Stimulated activated CD4-positive, alpha-beta T cell treated with anti-CD3 and anti-CD28 coated beads, Interleukin-15, amount 100 ng/mL, for 24 hours (primary cell): ENCODE data around the gene AGTRAP.

Experiments
- DNase-seq: peaks from one replicate; pipeline ENCODE4 v3.0.0-alpha.2; 2020

AGTRAP gene

DNA sequence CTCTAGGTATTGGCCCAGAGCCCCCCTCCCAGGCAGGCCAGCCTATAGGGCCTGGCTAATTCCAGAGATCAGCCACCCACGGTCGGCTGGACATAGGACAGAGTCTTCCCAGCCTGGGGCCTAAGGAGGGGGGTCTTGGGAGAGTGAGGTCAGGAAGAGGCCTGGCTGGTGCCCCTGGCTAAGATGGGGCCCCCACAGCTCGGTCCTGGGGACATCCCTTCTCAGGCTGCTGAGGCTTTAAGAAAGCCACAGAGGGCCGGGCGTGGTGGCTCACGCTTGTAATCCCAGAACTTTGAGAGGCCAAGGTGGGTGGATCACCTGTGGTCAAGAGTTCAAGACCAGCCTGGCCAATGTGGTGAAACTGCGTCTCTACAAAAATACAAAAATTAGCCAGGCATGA is 28.6 kb downstream of the AGTRAP start:
- DNase-seq = no peak

DNA sequence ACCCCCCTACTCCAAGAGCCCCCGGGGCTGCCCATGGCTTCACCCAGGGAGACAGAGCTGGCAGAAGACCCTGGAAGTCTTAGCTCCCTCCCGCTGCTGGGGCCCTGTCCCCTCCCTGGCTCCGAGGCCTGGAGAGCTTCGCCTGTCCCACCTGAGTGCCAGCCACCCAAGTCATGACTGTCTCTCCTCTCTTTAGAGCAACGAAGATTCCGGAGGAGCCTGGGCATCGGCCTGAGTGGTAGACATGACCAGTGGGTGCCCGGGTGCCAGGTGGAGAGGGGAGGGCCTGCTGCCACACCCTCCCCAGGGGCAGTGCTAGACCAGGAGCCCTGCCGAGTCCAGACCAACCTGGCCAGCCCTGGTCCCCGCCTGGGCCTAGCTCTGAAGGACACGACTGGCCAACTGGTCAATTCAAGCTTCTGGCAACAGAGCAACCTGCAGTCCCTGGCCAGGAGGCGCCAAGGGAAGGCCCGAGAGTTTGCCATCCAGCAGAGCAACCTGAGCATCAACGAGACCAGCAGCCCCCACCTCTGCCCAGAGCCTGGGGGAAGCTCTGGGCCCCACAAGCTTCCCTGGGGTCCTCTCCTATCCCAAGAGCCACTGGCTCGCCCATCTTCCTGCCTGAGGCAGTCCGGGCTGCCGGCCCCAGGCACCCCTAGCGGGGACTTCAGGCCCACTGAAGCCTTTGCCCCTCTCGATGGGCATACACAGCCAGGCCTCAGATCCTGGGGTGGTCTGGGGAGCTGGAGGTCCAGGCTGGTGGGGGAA is 29.9 kb downstream of the AGTRAP start:
- no peak for DNase-seq

DNA sequence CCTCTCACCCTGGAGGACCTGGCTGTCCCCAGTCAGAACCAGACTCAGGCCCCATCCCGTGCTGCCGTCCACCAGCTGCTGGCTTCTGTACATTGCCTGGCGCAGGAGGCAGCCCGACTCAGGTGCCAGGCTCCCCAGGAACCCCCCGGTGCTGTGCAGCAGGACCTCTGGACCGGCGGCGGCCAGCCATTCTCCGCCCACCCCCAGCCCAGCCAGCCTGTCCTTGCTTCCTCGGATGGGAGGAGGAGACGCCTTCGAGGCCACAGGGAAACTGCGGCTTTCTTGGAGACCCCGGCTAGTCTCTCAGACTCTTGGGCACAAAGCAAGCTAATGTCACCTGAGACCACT is 30.5 kb downstream of the AGTRAP start:
- no peak for DNase-seq

DNA sequence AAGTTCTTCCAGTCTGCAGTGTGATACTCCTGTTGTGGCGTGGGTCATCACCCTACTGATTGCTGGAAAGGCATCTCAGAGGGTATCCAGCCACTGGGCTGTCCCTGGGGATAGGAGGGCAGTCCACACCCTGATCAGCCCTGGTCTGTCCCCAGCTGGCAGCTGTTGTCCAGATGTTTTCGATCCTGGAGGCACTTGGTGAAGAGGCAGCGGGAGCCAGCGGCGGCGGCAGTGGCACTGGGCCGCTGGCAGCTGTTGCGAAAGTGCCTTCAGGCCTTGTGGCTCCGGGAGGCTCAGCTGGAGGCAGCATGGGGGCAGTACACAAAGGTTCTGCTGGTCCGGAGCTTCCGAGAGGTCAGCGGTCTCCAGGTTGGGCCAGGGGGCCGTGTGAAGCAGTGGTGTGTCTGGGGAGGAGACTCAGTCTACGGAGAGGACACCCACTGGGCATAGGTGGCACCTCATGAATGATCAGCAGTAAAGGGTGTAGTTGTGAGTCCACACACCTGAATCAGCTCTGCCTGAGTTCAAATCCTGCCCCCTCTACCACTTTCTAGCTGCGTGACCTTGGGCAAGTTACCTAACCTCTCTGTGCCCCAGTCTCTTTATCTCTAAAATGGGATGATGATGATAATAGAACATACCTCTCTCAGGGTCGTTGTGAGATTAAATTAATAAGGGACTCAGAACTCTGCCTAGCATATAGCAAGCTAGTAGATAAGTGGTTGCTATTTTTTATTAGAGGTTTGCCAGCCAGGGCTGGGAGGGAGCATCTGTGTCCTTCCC is 32.2 kb downstream of the AGTRAP start:
- no peak for DNase-seq

DNA sequence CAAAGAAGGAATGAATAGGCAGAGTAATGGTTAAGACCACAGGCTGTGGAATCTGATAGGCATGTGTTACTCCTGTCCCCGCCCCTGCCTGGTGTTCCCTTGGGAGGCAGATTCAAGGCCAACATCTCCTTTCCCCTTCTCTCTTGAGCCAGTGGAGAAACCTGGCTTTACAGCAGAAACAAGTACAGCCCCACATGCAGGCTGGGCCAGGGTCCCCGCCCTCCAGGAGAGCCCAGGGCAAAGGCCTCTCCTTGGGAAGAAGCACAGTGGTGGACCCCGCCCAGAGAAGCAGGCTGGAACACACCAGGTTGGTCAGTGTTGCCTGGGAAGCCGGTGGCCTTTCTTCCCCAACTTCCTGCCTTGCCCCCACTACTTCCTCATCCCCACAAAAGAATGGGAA is 32.9 kb downstream of the AGTRAP start:
- no peak for DNase-seq

DNA sequence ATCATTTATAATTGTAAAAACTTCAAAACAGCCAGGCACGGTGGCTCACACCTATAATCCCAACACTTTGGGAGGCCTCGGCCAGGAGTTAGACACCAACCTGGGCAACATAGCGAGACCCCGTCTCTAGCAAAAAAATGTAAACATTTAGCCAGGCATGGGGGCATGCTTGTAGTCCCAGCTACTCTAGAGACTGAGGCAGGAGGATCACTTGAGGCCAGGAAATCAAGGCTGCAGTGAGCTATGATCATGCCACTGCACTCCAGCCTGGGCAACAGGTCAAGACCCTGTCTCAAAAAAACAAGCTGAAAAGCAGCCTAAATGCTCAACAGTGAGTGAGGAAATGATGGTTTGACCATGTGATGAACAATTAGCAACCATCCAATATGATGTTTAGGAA is 33.3 kb downstream of the AGTRAP start:
- no peak for DNase-seq

DNA sequence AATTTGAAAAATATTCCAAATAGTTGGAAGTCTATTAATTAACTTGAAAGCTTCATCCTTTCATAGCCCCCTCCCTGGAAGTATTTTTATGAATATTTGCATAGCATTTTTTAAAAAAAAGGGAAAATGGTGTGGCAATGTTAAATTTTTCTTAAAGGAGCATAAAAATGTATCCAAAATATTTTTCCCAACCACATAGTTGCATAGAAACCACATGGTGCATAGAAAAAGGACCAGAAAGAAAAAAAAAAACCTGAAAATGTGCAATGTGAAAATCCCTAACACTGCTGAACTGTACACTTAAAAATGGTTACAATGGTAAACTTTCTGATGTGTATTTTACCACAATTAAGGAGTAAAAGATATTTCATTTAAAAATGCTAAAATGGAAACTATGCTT is 34.1 kb downstream of the AGTRAP start:
- no peak for DNase-seq

DNA sequence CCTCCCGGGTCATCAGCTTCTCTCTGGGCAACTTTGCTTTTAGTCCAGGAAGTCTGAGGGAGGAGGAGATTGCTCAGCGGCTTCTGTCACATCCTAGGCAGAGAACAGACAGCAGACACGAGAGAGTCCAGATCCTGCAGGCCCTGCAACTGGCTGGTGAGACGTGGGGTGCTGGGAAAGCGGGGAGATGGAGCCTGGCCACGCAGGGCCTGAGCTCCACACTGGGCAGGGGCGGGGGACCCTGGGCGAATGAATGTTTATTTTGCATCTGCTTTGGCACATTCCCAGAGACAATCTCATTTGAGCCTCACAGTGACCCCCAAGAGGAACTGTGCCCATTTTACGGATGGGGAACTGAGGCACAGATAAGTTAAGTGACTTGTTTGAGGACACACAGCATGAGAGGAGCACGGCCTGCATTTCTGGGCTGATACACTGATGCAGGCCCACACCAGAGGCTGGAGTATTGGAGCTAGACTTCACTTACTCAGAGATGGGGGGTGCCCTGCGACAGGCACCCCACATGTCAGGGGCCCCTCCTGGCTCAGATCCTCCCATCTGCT is 35.6 kb downstream of the AGTRAP start:
- DNase-seq = no peak

DNA sequence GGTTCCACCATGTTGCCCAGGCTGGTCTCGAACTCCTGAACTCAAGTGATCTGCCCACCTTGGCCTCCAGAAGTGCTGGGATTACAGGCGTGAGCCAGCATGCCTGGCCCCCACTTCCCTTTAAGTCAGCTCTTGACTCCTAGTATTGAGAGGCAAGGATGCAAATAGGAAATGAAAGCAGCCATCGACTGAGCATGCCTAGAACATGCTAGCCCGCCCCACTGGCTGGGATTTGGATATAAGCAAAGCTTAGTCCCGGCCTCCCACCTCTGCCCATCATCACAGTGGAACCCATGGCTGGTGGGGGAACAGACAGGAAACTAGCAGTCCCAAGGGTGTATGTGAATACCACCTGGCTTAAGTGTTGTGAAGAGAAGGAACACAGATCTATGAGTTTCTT is 36.5 kb downstream of the AGTRAP start:
- no peak for DNase-seq

DNA sequence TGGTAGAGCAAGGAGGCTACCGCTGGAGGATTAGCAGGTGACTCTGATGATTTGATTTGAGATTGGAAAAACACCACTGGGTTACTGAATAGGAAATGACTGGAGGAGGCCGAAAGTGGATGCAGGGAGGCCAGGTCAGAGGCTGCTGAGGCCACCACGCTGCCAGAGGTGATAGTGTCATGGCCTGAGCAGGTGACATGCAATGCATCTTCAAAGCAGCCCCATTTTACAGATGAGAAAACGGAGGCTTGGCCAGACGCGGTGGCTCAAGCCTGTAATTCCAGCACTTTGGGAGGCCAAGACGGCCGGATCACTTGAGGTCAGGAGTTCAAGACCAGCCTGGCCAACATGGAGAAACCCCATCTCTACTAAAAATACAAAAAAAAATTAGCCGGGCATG is 38.8 kb downstream of the AGTRAP start:
- no peak for DNase-seq

DNA sequence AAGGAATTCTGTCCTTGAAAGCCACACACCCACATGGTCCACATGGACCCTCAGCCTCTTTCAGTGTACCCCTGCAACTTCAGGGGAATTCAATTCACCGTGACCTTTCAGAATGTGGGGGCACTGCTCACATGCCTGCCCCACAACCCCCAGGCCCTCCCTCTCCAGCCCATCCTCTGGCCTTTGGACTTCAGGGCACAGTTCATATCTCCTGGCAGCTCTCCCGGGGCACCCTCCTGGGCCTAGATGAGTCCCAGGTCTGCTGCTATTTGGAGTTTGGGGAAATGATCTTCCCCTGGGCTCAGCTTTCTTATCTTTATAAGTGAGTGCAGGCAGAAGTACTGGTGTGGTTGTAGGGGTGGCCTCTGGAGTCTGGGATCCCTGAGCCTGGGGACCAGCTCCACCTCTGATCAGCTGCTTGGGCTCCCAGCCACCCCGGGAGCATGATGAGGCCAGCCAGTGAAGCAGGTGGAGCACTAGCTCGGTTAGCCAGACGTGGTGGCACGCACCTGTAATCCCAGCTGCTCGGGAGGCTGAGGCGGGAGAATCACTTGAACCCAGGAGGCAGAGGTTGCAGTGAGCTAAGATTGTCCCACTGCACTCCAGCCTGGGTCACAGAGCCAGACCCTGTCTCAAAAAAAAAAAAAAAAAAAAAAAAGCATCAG is 41.9 kb downstream of the AGTRAP start:
- DNase-seq = no peak

DNA sequence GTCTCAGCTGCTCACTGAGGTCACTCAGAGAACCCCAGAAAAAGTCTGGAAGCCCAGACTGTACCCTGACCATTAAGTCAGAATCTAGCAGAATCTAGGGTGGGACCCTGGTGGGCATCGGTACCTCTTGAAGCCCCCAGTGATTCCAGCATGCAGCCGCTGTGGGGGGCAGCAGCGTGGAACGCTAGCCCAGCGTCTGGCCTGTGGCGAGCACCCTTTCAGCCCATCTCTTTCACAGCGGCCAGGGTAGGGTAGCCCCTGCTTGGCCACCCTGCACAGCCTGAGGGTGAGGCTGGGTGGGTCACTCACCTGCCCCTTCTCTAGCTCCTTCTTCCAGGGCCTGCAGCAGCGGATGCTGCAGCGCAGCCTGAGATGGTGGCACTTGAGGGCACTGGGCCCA is 42.4 kb downstream of the AGTRAP start:
- no peak for DNase-seq

DNA sequence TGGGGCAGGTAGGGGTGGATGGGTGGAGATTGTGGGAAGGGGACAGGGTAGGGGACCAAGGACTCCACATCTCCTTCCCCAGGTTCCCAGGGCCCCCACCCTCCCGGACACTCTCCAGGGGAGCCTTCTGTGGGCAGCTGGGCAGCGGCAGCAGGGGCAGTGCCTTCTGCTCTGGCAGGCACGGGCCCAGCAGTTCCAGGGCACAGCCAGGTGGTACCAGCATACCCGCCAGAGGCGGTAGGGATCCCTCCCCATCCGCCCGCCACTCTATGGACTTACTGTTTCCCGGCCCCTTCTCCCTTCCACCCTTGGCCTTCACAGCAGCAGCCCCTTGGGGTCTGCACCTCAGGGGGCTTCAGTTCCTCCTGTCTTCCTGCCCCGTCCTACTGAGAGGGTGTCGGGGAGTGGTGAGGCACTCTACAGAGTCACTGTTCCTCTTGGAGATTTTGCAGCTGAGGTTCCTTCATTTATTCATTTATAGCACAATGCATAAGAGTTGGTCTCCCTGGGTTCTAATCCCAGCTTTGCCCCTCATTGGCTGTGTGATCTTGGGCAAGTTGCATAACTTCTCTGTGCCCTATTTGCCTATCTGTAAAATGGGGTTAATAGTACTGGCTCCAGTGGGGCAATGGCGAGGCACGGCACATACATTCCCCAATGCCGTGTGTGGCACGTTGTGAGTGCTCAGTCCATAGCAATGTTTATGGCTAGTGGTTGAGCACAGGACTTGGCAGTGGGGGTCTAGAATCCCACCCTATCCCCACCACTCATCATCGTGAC is 43.1 kb downstream of the AGTRAP start:
- DNase-seq = no peak

DNA sequence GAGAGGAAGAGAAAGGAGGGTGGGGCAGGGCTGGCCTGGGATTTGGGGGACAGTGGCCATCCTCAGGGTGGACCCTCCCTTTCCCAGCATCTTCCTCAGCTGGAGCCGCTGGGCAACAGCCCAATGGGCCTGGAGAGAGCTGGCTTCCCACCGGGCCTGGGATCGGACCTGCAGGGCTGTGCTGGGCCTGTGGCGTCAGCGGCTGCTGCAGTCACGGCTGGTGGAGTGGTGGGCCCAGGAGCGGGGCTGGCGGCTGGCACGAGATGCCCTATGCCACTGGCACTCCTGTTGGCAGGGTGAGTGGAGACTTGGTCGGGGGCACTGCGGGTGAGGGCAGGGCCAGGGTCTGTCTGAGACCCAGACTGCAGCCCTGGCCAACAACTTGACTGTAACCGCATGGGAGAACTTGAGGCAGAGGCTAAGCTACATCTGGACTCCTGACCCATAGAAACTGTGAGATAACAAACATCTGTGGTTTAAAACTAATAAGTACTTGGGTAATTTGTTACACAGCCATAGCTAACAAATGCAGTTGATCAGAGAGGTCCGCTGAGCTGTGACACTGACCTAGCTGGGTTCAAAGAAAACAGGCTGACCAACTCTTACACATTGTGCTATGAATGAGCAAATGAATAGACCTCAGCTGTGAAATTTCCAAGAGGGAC is 43.9 kb downstream of the AGTRAP start:
- no peak for DNase-seq

DNA sequence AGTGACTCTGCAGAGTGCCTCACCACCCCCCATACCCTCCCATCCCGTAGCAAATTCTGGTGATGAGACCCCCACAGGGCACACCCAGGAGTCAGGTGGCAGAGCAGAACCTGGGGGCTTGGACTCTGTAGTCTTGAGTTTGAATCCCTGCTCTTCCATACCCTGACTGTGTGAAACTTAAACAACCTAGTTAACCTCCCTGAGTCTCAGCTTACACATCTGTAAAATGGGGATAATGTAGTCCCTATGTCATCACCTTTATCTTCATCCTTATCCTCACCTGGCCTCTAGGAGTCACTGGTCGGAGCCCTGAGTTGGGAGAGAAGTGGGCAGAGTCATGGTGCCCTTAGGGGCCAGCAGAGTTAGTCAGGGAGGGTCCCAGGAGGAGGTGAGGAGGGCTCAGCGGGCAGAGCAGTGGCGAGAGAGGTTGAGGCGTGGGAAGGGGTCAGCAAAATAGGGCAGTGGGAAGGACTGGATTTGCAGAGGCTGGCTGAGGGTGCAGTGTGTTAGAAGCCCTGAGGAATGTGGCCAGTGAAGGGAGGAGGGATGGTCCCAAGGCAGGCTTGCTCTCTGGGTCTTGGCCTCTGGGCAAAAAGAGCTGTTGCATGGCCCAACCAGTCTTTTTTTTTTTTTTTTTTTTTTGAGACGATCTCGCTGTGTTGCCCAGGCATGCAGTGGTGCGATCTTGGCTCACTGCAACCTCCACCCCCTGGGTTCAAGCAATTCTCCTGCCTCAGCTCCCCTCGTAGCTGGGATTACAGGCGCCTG is 44.6 kb downstream of the AGTRAP start:
- DNase-seq = no peak

DNA sequence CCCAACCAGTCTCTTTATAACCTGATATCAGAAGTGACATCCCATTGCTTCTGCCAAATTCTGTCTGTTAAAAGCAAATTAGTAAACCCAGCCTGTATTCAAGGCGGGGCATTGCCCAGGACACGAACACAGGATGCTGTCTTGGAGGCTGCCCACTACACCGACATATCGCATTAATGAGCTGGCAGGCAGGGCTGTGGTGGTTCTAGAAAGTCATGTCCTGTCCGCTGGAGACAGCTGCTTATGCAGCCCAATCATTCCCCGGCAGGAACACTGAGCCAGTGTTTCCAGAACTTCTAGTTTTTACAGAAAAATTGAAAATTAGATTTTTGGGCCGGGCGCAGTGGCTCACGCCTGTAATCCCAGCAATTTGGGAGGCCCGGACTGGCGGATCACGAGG is 45.4 kb downstream of the AGTRAP start:
- no peak for DNase-seq

DNA sequence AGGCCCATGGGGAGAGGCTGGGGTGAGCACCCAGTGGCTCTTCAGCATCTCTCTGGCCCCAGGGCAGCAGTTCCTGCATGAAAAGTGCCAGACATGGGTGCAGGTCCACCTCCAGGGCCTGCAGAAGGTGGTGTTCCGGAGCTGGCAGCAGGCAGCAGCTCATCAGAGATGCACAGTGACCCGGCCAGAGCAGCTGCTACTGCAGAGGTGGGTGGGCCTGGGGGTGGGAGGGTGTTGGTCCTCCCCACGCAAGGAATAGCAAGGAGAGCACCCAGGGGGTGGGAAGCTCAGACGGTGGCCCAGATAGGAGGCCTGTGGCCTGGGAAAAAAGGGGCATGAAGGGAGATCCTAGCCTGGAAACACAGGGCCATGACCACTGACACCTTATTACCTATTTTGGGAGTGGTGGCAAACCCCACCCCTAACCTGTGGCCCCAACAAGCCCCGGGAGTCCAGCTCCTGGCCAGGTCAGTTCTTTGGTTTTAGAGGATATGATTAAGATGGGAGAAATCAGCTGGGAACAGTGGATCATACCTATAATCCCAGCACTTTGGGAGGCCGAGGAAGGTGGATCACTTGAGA is 46.3 kb downstream of the AGTRAP start:
- no peak for DNase-seq

DNA sequence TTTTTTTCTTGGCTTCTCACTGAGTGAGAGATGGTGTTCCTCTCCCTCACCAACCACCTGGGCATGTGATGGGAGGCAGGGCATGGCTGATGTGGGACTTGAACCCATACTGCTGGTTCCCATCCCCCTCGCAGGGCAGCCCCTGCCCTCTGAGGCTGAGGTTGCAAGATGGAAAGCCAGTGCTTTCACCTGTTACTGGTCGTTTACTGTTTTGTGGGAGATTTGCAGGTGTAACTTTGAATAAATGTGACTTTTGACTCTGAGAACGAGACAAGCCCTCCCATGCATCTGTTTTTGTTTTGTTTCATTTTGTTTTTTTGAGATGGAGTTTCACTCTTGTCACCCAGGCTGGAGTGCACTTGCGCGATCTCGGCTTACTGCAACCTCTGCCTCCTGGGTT is 47.6 kb downstream of the AGTRAP start:
- no peak for DNase-seq

DNA sequence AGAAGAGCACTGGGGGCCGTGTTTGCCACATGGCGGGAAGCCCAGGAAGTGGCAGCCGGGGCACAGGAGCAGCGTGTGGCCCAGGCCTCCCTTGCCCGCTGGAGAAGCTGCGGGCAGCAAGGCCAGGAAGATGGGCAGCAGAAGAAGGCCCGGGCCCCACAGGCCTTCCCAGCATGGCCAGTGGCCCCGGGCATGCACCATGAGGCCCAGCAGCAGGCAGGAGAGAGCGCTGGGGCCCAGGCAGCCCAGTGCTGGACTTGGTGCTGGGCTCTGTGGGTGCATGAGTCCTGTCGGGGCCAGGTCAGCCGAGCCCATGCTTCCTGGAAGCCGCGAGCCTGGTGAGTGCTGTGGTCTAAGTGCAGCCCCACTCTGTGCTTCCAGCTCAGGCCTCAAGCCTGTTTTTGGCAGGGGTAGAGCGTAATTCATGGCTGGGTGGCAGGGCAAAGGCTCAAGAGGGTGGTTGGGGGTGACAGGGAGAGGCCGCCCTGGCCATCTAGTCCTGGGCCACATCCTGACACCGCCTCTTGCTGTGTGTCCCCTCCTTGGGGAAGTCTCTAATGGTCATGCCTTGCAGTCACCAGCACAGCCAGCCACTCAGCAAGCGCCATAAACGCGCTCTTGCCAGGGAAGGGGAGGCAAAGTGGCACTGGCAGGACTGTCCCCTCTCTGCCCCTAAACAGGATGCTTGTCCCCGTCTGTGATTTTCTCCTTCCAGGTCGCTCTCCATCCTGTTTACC is 48.5 kb downstream of the AGTRAP start:
- no peak for DNase-seq

DNA sequence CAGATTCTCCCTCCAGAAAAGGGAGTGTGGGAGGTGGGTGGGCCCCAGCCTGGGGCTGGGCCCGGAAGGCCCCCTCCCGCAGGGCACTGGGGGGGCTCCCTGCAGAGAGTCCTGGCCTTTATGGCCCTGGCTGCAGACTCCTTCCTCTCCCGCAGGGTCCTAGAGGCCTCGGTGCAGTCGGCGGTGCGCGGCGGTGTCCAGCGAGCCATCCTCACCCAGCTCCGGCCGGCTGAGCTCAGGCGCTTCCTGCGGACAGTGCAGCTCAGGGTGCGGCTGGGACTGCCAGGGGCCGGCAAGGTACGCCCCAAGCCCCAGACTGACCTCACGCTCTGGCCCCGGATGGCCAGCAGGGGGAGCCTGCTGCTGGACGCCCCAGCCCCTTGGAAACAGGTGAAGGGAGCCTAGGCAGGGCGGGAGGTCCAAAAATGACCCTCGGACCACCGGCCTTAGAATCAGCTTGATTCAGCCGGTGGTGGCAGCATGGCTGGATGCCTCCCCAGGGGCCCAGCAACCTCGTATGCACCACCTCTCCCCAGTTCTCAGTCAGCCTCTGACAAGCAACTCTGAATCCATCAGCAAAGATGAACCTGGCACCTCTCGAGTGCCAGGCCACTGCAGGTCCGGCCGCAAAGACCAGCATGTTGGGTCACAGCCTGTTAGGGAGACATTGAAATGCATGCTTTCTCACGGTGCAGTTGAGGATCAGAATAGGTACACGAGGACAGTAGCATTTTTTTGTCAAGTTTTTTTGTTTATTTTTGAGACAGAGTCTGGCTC is 49.2 kb downstream of the AGTRAP start:
- peak; percentile 56 for DNase-seq
